Karpas-422 (cell line): ENCODE data around the gene CD38. TPM values are rescaled to one million over a fixed set of nuclear protein-coding genes. Genes with fewer than 3 reads are reported as not detected.
A peak's percentile ranks its signal among the peaks of the same experiment; 100 is the strongest.
"Not testable (repeated sequence)": the region's sequence is repeated elsewhere in the genome, so short reads cannot be mapped to it uniquely, and the experiment has no call there.

Source experiments
- DNase-seq: peaks from one replicate; pipeline ENCODE4 v3.0.0-alpha.2; 2015
- H2AFZ ChIP-seq: fragments of 200-600 bp; sonication (generic); 2 replicates; pipeline ENCODE4 v1.6.1; 2014; ENCODE audit warnings: antibody characterized with exemption, low read length, mixed read lengths
- H3K27ac ChIP-seq: fragments of 200-600 bp; sonication (generic); 2 replicates; pipeline ENCODE4 v1.5.1; 2014; ENCODE audit warnings: mild to moderate bottlenecking, low read length, moderate library complexity
- H3K27me3 ChIP-seq: fragments of 200-600 bp; sonication (generic); 2 replicates; pipeline ENCODE4 v1.6.1; 2014; ENCODE audit warnings: low read length, mixed read lengths
- H3K36me3 ChIP-seq: fragments of 200-600 bp; sonication (generic); 2 replicates; pipeline ENCODE4 v1.6.1; 2014; ENCODE audit warnings: low read length, mixed read lengths; ENCODE audit not compliant: insufficient read depth
- H3K4me1 ChIP-seq: fragments of 200-600 bp; sonication (generic); 2 replicates; pipeline ENCODE4 v1.6.1; 2014; ENCODE audit warnings: mild to moderate bottlenecking, low read length, mixed read lengths
- H3K4me2 ChIP-seq: fragments of 200-600 bp; sonication (generic); 2 replicates; pipeline ENCODE4 v1.6.1; 2014; ENCODE audit warnings: low read length, low read depth, mild to moderate bottlenecking; ENCODE audit not compliant: poor library complexity, severe bottlenecking
- H3K4me3 ChIP-seq: fragments of 200-600 bp; sonication (generic); 2 replicates; pipeline ENCODE4 v1.5.1; 2014; ENCODE audit warnings: mild to moderate bottlenecking, antibody characterized with exemption, low read length, mixed read lengths
- H3K79me2 ChIP-seq: fragments of 200-600 bp; sonication (generic); 2 replicates; pipeline ENCODE4 v1.6.1; 2014; ENCODE audit warnings: mild to moderate bottlenecking, low read length, mixed read lengths
- H3K9ac ChIP-seq: fragments of 200-600 bp; sonication (generic); 2 replicates; pipeline ENCODE4 v1.6.0; 2014; ENCODE audit warnings: low read length
- H3K9me2 ChIP-seq: fragments of 200-600 bp; sonication (generic), shearing (Covaris generic); replicated peaks from 2 replicates; pipeline ENCODE4 v1.6.0; 2014; ENCODE audit warnings: mild to moderate bottlenecking, low read length, moderate library complexity; ENCODE audit not compliant: insufficient read depth
- H3K9me3 ChIP-seq: fragments of 300-700, 200-600 bp; sonication (generic); 2 replicates; pipeline ENCODE4 v1.6.1; 2014; ENCODE audit warnings: low read length, mixed read lengths
- H4K20me1 ChIP-seq: fragments of 200-600 bp; sonication (generic); 2 replicates; pipeline ENCODE4 v1.6.1; 2014; ENCODE audit warnings: mild to moderate bottlenecking, antibody characterized with exemption, low read length, low read depth; ENCODE audit not compliant: insufficient read depth
- total RNA-seq: library from RNA; depleted of rRNA; stranded (reverse); fragments of >200 nt; shearing (Covaris generic); gene quantifications from 2 replicates; pipeline ENCODE4 v1.2.3, GENCODE V29; 2014; ENCODE audit warnings: low replicate concordance; rRNA removed

CD38 gene
- 3.6 and 12.1 TPM in 2 replicates for total RNA-seq

DNA sequence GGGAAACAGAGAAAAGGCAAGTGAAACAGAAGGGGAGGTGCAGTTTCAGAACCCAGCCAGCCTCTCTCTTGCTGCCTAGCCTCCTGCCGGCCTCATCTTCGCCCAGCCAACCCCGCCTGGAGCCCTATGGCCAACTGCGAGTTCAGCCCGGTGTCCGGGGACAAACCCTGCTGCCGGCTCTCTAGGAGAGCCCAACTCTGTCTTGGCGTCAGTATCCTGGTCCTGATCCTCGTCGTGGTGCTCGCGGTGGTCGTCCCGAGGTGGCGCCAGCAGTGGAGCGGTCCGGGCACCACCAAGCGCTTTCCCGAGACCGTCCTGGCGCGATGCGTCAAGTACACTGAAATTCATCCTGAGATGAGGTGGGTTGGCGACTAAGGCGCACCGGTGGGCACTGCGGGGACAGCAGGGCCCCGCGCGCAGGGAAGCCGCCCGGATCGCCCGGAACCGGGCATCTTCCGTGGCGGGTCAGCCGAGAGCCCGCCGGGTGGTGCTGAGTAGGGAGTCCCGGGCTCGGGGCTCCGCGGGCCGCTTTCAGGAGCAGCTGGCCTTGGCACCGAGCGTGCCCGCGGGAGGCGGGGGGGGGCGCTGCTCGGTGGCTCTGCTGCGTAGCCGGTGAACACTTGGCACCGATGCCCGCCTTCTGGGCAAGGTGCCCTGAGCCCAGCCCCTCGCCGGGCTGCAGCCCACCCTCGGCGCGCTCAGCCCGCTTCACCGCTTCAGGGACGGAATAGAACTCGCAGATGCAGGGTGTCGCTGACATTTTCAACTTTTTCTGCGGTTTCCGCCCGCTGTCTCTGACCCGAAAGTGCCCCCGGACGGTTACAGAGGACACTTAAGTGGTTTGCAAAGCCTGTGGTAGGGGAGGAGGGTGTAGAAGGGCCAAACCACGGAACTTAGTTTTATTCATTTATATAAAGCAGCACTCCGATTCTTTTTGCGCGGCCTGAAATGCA, at the start of gene CD38:
Gene CD38, plus strand, starts transcription at position 40 of the 953 bp plus-strand sequence. Its CDS starts 87 bp downstream, at position 127.
- Histone ChIP-seq H3K79me2 (no peaks in the 10 kb centered on the region), H3K4me3 (peak within 1 kb of the TSS; percentile 63), H3K27me3 (no peaks in the 10 kb centered on the region), H3K9me2 (no peaks in the 10 kb centered on the region), H3K9me3 (no peaks in the 10 kb centered on the region), H4K20me1 (no peaks in the 10 kb centered on the region), H3K4me2 (peak within 1 kb of the TSS; percentile 80), H3K4me1 (peaks cover 53% of the 10 kb centered on the region), H3K36me3 (no peaks in the 10 kb centered on the region), H3K27ac (peak within 1 kb of the TSS; percentile 53), H3K9ac (peak within 1 kb of the TSS; percentile 62), H2AFZ (peak within 1 kb of the TSS; percentile 46)
- peak; percentile 67 for DNase-seq

DNA sequence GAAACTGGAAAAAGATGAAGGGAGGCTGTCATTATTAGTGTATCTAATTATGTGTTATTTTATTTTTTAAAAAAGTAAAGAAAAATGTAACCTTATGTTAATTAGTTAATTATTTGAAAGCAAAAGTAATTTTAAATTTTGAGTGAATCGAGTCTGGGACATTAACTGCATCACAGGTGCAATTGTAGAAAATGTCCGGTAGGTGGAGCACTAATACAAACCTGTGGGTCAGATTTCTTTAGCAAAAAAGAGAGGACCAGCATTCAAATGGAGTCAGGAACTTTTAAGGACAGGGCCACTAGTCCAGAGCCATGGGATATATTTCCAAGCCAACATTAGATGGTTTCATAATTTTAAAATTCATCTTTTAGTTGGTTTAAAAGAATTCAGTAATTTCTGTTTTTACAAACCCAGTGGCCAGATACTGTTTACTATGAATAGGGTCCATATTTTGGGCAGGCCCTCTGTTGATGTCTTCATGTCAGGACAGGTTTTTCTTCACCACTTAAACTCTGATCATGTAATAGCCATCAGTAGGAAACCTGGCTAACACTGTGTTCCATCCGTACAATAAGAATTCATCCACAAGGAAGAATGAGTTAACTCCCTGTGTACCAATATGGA, 48.1 kb upstream of the CD38 start:
- H2AFZ ChIP-seq = no peak overlapping the region
- no peak overlapping the region for H3K4me3 ChIP-seq
- H3K36me3 ChIP-seq = no peaks in the 10 kb centered on the region
- H3K4me1 ChIP-seq = peaks cover 15% of the 10 kb centered on the region
- H3K4me2 ChIP-seq = no peak overlapping the region
- H3K9me3 ChIP-seq = no peaks in the 10 kb centered on the region
- H3K27me3 ChIP-seq = no peaks in the 10 kb centered on the region
- no peaks in the 10 kb centered on the region for H4K20me1 ChIP-seq
- no peaks in the 10 kb centered on the region for H3K79me2 ChIP-seq
- no peak overlapping the region for H3K27ac ChIP-seq
- H3K9ac ChIP-seq = no peak overlapping the region
- H3K9me2 ChIP-seq = no peaks in the 10 kb centered on the region
- peak; percentile 80 for DNase-seq

DNA sequence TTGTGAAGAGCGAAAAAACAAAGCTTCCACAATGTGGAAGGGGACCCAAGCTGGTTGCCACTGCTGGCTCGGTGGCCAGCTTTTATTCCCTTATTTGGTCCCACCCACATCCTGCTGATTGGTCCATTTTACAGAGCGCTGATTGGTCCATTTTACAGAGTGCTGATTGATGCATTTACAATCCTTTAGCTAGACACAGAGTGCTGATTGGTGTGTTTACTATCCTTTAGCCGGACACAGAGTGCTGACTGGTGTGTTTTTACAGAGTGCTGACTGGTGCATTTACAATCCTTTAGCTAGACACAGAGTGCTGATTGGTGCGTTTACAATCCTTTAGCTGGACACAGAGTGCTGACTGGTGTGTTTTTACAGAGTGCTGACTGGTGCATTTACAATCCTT, 45.1 kb upstream of the CD38 start:
- peaks cover 15% of the 10 kb centered on the region for H3K4me1 ChIP-seq
- not testable (repeated sequence) for H3K27me3 ChIP-seq, H4K20me1 ChIP-seq, H3K4me3 ChIP-seq, H3K9ac ChIP-seq, H3K27ac ChIP-seq, DNase-seq, H3K36me3 ChIP-seq, H2AFZ ChIP-seq, H3K79me2 ChIP-seq, H3K9me2 ChIP-seq, H3K9me3 ChIP-seq, H3K4me2 ChIP-seq

DNA sequence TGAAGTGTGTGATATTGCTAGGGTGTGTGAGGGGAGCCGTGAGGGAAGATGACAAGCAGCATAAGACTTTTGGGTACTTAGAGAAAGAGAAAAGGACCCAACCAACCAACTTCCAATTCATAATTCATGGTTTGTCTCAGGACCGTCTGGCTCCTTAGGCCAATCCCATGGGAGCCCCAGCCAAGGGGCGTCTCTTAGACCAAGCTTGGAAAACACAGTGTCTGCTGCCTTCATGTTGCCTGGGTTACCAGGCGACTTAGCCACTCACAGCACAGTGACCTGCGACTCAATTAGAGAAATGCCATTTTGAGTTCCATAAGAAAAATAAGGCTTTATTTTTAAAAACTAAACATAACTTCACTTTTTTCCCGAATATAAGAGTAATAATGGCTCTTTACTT, 42.6 kb upstream of the CD38 start:
- DNase-seq = no peak
- no peak overlapping the region for H2AFZ ChIP-seq
- no peak overlapping the region for H3K4me2 ChIP-seq
- no peak overlapping the region for H3K4me3 ChIP-seq
- H3K27me3 ChIP-seq = no peaks in the 10 kb centered on the region
- H3K4me1 ChIP-seq = peaks cover 6% of the 10 kb centered on the region
- H3K9ac ChIP-seq = no peak overlapping the region
- no peak overlapping the region for H3K27ac ChIP-seq
- H3K9me3 ChIP-seq = no peaks in the 10 kb centered on the region
- H3K9me2 ChIP-seq = no peaks in the 10 kb centered on the region
- no peaks in the 10 kb centered on the region for H3K79me2 ChIP-seq
- H3K36me3 ChIP-seq = no peaks in the 10 kb centered on the region
- no peaks in the 10 kb centered on the region for H4K20me1 ChIP-seq

DNA sequence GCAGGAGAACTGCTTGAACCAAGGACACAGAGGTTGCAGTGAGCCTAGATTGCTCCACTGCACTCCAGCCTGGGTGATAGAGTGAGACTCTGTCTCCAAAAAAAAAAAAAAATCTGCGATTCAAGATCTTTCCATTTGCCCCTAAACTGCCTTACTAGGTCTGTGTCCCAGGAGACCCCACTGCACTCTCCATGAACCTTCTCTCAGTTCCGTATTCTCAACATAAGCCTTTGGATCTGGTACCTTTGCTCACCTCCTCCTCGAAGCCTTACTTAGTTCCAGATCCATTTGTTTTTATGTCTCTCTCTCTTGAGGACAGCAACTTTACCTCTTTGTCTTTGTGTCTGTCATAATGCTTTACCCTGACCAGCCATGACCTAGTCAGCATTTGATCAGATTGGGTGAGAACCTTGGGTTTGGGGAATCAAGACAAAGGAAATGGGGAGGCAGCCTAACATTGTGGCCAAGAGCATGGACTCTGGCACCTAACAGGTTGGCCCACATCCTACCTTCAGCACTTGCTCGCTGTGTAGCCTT, 41.5 kb upstream of the CD38 start:
- H3K9me2 ChIP-seq = no peaks in the 10 kb centered on the region
- H4K20me1 ChIP-seq = no peaks in the 10 kb centered on the region
- H3K9me3 ChIP-seq = no peaks in the 10 kb centered on the region
- H3K4me1 ChIP-seq = no peaks in the 10 kb centered on the region
- H3K27ac ChIP-seq = no peak overlapping the region
- DNase-seq = no peak
- H3K4me2 ChIP-seq = no peak overlapping the region
- H3K9ac ChIP-seq = no peak overlapping the region
- H2AFZ ChIP-seq = no peak overlapping the region
- H3K4me3 ChIP-seq = no peak overlapping the region
- no peaks in the 10 kb centered on the region for H3K27me3 ChIP-seq
- H3K79me2 ChIP-seq = no peaks in the 10 kb centered on the region
- no peaks in the 10 kb centered on the region for H3K36me3 ChIP-seq

DNA sequence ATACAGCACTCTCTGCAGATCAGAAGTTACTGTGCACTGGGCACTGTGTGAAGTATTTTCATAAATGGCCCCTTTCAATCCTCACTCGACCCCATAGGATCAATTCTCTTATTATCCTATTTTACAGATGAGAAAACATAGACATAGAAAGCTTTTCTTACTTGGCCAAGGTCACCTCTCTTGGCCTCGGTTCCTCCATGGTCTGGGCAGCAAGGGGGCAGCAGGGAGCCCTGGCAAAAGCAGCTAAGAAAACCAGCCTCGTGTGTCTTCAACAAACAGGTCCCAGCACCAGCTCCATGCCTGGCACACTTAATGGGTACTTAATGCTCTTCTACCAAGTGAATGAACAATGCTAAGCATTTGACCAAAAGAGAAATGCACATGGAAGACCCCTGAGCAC, 40.9 kb upstream of the CD38 start:
- peaks cover under 1% of the 10 kb centered on the region for H3K4me1 ChIP-seq
- no peaks in the 10 kb centered on the region for H4K20me1 ChIP-seq
- H3K9me2 ChIP-seq = no peaks in the 10 kb centered on the region
- H3K27me3 ChIP-seq = no peaks in the 10 kb centered on the region
- no peak overlapping the region for H3K4me2 ChIP-seq
- H3K9me3 ChIP-seq = no peaks in the 10 kb centered on the region
- H2AFZ ChIP-seq = no peak overlapping the region
- H3K9ac ChIP-seq = no peak overlapping the region
- H3K36me3 ChIP-seq = no peaks in the 10 kb centered on the region
- H3K79me2 ChIP-seq = no peaks in the 10 kb centered on the region
- no peak for DNase-seq
- no peak overlapping the region for H3K4me3 ChIP-seq
- H3K27ac ChIP-seq = no peak overlapping the region

DNA sequence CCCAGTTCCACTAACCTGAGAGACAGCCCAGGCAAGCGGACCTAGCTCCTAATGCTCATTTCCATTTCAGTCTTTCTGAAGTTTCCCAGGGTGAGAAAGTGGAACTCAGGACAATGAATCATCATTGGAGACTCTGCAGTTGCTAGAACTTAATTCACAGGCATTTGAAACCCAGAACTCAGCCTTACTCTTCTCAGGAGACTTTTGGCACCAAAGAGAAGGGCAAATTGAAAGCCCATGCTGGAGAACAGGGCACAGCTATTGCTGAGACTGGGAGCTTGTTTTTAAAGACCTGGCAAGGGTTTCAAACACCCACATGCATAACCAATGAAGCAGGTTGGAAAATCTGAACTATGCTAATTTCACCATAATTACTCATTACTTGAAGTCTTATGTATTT, 39.3 kb upstream of the CD38 start:
- no peak overlapping the region for H3K4me2 ChIP-seq
- H3K9me3 ChIP-seq = no peaks in the 10 kb centered on the region
- no peaks in the 10 kb centered on the region for H4K20me1 ChIP-seq
- no peaks in the 10 kb centered on the region for H3K79me2 ChIP-seq
- H3K27me3 ChIP-seq = no peaks in the 10 kb centered on the region
- H3K9ac ChIP-seq = no peak overlapping the region
- H3K9me2 ChIP-seq = no peaks in the 10 kb centered on the region
- no peak overlapping the region for H2AFZ ChIP-seq
- H3K27ac ChIP-seq = no peak overlapping the region
- H3K4me3 ChIP-seq = no peak overlapping the region
- H3K4me1 ChIP-seq = peaks cover 4% of the 10 kb centered on the region
- no peaks in the 10 kb centered on the region for H3K36me3 ChIP-seq
- no peak for DNase-seq

DNA sequence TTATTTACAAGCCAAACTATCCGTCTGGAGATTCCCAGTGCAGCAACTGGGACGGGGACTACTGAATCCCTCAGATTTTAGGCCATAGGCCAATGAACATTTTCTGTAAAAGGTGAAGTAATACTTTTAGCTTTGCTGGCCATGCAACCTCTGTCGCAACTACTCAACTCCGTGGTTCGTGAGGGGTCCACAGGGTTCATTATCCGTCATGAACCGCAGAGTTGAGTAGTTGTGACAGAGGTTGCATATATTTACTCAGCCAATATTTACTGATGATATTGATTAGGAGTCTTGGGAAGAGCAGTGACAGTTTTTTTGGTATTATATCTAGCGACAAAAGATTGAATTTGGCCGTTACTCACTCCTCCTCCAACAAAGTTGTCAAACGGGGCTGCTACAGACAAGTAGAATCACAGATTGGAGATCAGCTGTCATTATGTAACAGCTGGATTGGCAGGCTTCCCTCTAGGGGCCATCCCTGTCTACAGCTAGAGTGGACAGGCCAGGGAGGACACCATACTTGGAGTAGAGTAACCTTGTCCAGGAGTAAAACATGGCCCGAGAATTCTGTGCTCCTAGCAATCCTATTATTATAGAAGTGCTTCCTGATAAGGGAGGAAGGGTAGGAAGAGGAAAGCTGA, 37.2 kb upstream of the CD38 start:
- no peak overlapping the region for H3K4me2 ChIP-seq
- no peaks in the 10 kb centered on the region for H4K20me1 ChIP-seq
- H3K4me3 ChIP-seq = no peak overlapping the region
- H3K9ac ChIP-seq = no peak overlapping the region
- H2AFZ ChIP-seq = no peak overlapping the region
- H3K9me3 ChIP-seq = no peaks in the 10 kb centered on the region
- no peaks in the 10 kb centered on the region for H3K36me3 ChIP-seq
- H3K9me2 ChIP-seq = no peaks in the 10 kb centered on the region
- no peak overlapping the region for H3K27ac ChIP-seq
- H3K79me2 ChIP-seq = no peaks in the 10 kb centered on the region
- H3K27me3 ChIP-seq = no peaks in the 10 kb centered on the region
- DNase-seq = no peak
- H3K4me1 ChIP-seq = peaks cover 4% of the 10 kb centered on the region
